Thoracic aorta (tissue), 2 donors: ENCODE measurements around the gene TEX2. TPM values are rescaled to one million over a fixed set of nuclear protein-coding genes. Genes with fewer than 3 reads are reported as not detected.
A peak's percentile ranks its signal among the peaks of the same experiment; 100 is the strongest.

Experiments
- ATAC-seq: fragments of 150-250 bp; one replicate; pipeline ENCODE4 v1.8.0; 2017; ENCODE audit warnings: low read depth; ENCODE audit not compliant: insufficient number of reproducible peaks, low FRiP score
- DNase-seq: peaks from one replicate; pipeline ENCODE4 v3.0.0-alpha.2; 2020; ENCODE audit warnings: low spot score
- H3K27ac ChIP-seq, 2 donors: fragments of 200-600 bp; sonication (generic); 1 replicate in 1 of 2; 2 replicates in 1 of 2; pipeline ENCODE4 v1.5.1; 2016; ENCODE audit warnings: mild to moderate bottlenecking in 2 of 2, moderate library complexity in 2 of 2
- H3K27me3 ChIP-seq: fragments of 200-600 bp; sonication (generic); replicated peaks from 2 replicates; pipeline ENCODE4 v1.6.0; 2016; ENCODE audit warnings: mild to moderate bottlenecking; ENCODE audit not compliant: insufficient read depth
- H3K36me3 ChIP-seq: fragments of 200-600 bp; sonication (generic); one replicate; pipeline ENCODE4 v1.5.1; 2016
- H3K4me1 ChIP-seq, 2 donors: fragments of 200-600 bp; sonication (generic); 1 replicate in 1 of 2; 2 replicates in 1 of 2; pipeline versions ENCODE4 v1.5.1 to v1.6.0; 2016; ENCODE audit warnings: low read depth in 2 of 2, mild to moderate bottlenecking in 1 of 2; ENCODE audit not compliant: control insufficient read depth in 1 of 2
- H3K4me3 ChIP-seq: fragments of 200-600 bp; sonication (generic); 2 replicates; pipeline ENCODE4 v1.5.1; 2016; ENCODE audit warnings: mild to moderate bottlenecking
- H3K9me3 ChIP-seq: fragments of 200-600 bp; sonication (generic); 2 replicates; pipeline ENCODE4 v1.5.1; 2016
- total RNA-seq, 2 donors: library from RNA; depleted of rRNA; stranded (reverse); fragments of >200 nt; gene quantifications; one replicate each; pipeline versions ENCODE4 v1.1.0 to v1.2.3, GENCODE V29; 2016
- TF ChIP-seq, protein P1 (sequence below): fragments of 200-600 bp; sonication (generic); IDR thresholded peaks from one replicate; pipeline ENCODE4 v1.5.1; 2019; ENCODE audit warnings: antibody characterized with exemption

The TEX2 gene
- total RNA-seq, 2 donors from 2014 or later: 27.5 to 70.7 TPM

DNA sequence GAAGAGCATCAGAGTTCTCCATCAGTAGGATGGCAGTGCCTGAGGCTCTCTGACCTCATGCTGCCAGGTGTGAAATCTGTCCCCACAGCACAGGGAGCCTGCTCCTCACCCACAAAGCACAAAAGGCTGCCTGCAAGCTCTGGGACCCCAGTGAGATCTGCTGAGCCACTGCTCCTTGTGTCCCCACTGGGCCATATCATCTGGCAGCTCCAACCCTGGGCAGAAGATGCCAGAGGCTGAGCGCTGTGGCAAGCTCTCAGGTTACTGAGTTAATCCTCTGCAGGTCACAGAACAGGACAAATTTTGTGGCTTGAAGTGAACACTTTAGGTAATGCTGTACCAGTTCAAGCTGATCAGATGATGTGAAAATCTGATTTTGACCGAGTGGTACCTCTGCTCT lies 106.4 kb downstream of the TEX2 start:
- Histone ChIP-seq H3K36me3 (no peaks in the 10 kb centered on the region), H3K27me3 (no peaks in the 10 kb centered on the region), H3K27ac (peak overlapping the region; percentile 36 to 60), H3K4me1 (peaks cover 24 to 58% of the 10 kb centered on the region in 2 donors), H3K4me3 (no peak overlapping the region), H3K9me3 (no peaks in the 10 kb centered on the region)
- ATAC-seq (no peak), DNase-seq (no peak)
- TF ChIP-seq, protein P1, sequence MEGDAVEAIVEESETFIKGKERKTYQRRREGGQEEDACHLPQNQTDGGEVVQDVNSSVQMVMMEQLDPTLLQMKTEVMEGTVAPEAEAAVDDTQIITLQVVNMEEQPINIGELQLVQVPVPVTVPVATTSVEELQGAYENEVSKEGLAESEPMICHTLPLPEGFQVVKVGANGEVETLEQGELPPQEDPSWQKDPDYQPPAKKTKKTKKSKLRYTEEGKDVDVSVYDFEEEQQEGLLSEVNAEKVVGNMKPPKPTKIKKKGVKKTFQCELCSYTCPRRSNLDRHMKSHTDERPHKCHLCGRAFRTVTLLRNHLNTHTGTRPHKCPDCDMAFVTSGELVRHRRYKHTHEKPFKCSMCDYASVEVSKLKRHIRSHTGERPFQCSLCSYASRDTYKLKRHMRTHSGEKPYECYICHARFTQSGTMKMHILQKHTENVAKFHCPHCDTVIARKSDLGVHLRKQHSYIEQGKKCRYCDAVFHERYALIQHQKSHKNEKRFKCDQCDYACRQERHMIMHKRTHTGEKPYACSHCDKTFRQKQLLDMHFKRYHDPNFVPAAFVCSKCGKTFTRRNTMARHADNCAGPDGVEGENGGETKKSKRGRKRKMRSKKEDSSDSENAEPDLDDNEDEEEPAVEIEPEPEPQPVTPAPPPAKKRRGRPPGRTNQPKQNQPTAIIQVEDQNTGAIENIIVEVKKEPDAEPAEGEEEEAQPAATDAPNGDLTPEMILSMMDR: no peak

DNA sequence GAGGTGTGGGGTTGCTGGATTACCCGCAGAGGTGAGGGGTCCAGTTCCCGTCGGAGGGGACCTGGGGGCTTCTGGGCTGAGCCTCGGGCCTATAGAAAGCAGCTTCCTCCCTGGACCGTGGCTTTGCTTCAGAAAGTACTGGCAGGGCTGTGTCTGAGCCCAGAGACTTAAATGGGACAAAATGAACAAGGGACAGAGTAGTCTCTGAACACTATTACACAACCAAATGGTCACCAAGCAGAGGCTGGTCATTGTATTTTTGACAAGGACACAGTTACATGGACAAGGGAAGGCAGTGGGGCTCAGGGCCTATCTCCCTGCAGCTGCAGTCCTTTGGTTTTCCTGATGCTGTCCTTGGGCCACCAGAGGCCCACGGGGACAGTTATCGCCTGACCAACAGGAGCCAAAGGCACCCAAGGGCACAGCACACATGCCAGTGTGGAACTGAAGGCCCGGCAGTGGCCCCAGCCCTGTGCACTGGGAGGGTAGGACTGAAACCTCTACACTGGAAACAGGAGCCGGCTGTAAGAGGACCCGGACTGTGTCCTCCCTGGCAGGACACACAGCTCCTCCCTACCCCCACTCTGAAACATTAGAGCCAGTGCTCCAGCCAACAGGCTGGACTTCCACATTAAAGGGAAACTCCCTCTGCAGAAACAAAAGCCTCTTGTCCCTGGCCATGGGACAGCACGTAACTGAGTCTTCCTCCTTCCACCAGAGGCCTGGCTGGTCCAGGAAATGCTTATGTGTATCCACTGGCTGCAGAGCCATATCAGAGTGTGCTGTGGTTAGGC lies 107.1 kb downstream of the TEX2 start:
- TF ChIP-seq, protein P1: no peak
- DNase-seq (no peak), ATAC-seq (no peak)
- H3K27ac ChIP-seq: peak overlapping the region; percentile 36 to 60
- no peak overlapping the region for H3K4me3 ChIP-seq
- H3K9me3 ChIP-seq: no peaks in the 10 kb centered on the region
- no peaks in the 10 kb centered on the region for H3K27me3 ChIP-seq
- H3K36me3 ChIP-seq: no peaks in the 10 kb centered on the region
- peaks cover 24 to 65% of the 10 kb centered on the region in 2 donors for H3K4me1 ChIP-seq

DNA sequence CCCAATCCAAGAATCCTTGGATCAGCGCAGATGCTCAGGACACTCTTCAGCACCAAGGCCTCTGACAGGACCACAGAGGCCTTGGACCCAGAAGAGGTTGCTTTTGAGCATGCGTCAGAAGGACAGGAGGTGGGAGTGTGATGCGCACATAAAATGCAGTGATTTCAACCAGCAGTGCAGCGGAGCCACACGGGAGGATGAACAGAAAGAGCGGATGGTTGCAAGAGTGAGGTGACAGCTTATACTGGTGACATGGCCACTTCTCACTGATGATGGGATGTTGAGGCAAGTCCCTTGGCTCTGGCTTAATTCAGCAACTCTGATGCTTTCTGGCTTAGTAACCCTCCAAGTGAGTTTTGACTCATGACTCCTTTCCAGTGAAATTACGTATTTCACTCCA lies 107.9 kb downstream of the TEX2 start:
- TF ChIP-seq, protein P1: no peak
- H3K36me3 ChIP-seq: no peaks in the 10 kb centered on the region
- H3K9me3 ChIP-seq: no peaks in the 10 kb centered on the region
- peak overlapping the region in 1 of 2 donors; percentile 60 for H3K27ac ChIP-seq
- ATAC-seq: no peak
- no peak for DNase-seq
- H3K27me3 ChIP-seq: no peaks in the 10 kb centered on the region
- H3K4me3 ChIP-seq: no peak overlapping the region
- peaks cover 24 to 74% of the 10 kb centered on the region in 2 donors for H3K4me1 ChIP-seq

DNA sequence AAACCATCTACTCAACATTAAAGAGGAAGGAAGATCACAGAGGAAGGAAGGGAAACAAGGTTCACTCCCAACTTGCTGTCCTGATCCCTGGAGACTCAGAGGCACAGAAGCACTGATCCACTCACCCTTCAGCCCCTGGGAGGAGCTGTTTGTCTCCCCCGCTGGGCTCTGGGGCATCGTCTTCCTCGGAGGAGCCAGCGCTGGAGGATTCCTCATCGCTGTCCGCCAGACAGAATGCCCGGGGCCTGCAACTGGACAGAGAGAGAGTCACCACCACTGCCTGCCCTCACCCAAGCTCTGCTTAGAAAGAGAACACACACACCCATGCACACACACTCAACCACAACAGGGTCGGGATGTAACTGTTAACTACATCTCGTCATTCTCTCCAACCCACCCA lies 108.3 kb downstream of the TEX2 start:
- Histone ChIP-seq H3K9me3 (no peaks in the 10 kb centered on the region), H3K4me1 (peaks cover 24 to 78% of the 10 kb centered on the region in 2 donors), H3K4me3 (no peak overlapping the region), H3K36me3 (no peaks in the 10 kb centered on the region), H3K27me3 (no peaks in the 10 kb centered on the region), H3K27ac (no peak overlapping the region)
- TF ChIP-seq, protein P1: no peak
- no peak for DNase-seq
- no peak for ATAC-seq

DNA sequence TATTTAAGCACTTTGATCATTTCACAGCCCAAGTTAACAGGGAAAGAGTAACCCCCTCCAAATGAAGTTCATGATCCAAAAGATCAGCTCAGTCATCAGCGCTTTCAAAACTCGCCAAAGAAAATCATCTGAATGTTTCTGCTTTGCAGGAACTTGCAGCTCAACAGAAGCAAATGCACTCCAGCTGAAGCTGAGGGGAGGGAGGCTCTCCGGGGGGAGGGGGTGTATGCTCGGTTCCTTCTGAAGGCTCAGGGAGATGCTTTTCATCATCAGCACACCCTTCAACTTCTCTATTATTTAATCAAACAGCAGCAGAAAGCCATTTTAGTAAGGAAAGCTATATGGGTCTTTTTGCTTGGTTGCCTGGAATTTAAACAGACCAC lies 108.8 kb downstream of the TEX2 start:
- ATAC-seq (no peak), DNase-seq (no peak)
- no peaks in the 10 kb centered on the region for H3K36me3 ChIP-seq
- no peak overlapping the region for H3K4me3 ChIP-seq
- peaks cover 24 to 78% of the 10 kb centered on the region in 2 donors for H3K4me1 ChIP-seq
- TF ChIP-seq, protein P1: no peak
- H3K27me3 ChIP-seq: no peaks in the 10 kb centered on the region
- H3K27ac ChIP-seq: peak overlapping the region; percentile 4 to 24
- no peaks in the 10 kb centered on the region for H3K9me3 ChIP-seq
